ENCODE results near the gene SLC15A1. TPM values are rescaled to one million over a fixed set of nuclear protein-coding genes. Genes with fewer than 3 reads are reported as not detected.

Gene SLC15A1
- total RNA-seq, 4 donors from 2014 or later: 0.97 to 2.1 TPM; not detected in 2

DNA sequence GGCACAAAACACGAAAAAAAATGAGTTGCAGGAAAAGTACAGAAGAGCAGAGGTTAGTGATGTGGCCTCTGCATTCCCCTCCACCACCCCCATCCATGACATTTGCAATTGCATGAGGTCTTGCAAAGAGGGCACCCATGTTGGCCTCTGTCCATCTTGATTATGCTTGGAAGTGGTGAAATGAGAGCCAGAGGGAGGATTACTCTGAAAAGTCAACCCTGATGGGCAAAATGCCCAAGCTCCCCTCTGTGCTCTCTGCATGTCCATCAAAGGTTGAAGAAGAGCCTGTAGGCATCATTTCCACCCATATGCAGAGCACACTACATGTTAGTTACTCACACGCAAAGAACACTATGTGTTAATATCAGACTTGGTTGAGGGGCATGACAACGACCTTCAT lies 71.4 kb downstream of the SLC15A1 start:
- intact Hi-C loops (cut with DNase I; ENCODE audit: low total_unique reads): no loop called here
- no peaks in the 10 kb centered on the region for H3K9me3 ChIP-seq
- H3K27ac ChIP-seq: no peak overlapping the region
- no peaks in the 10 kb centered on the region for H3K27me3 ChIP-seq
- TF ChIP-seq, protein P1, sequence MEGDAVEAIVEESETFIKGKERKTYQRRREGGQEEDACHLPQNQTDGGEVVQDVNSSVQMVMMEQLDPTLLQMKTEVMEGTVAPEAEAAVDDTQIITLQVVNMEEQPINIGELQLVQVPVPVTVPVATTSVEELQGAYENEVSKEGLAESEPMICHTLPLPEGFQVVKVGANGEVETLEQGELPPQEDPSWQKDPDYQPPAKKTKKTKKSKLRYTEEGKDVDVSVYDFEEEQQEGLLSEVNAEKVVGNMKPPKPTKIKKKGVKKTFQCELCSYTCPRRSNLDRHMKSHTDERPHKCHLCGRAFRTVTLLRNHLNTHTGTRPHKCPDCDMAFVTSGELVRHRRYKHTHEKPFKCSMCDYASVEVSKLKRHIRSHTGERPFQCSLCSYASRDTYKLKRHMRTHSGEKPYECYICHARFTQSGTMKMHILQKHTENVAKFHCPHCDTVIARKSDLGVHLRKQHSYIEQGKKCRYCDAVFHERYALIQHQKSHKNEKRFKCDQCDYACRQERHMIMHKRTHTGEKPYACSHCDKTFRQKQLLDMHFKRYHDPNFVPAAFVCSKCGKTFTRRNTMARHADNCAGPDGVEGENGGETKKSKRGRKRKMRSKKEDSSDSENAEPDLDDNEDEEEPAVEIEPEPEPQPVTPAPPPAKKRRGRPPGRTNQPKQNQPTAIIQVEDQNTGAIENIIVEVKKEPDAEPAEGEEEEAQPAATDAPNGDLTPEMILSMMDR (IDR thresholded peaks at IDR 0.05): no peak
- TF ChIP-seq POLR2A (IDR thresholded peaks at IDR 0.05): no peak
- H3K36me3 ChIP-seq: no peaks in the 10 kb centered on the region
- DNase-seq: no peak
- H3K4me3 ChIP-seq: no peak overlapping the region
- H3K4me1 ChIP-seq: no peaks in the 10 kb centered on the region

DNA sequence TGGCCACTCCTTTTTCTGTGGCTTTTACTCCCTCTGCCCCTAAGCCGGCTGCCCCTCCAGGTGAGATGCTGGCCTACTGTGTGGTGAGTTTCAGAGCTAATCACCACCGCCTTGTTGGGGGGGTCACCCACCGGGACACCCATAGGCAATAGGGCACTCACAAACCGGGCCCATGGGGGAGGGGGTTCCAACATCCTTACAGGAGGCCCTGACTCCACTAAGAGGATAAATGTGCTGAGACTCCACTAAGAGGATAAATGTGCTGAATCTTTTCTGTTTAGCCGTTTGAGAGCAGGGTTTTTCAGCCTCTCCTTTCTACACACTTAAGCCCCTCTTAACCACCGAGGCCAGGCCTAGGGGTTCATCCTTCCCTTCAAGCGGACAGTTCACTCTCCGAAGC lies 73.7 kb downstream of the SLC15A1 start:
- no peaks in the 10 kb centered on the region for H3K9me3 ChIP-seq
- no peaks in the 10 kb centered on the region for H3K36me3 ChIP-seq
- intact Hi-C loops (cut with DNase I; ENCODE audit: low total_unique reads): no loop called here
- H3K4me1 ChIP-seq: no peaks in the 10 kb centered on the region
- DNase-seq: no peak
- no peaks in the 10 kb centered on the region for H3K27me3 ChIP-seq
- TF ChIP-seq, protein P1 (IDR thresholded peaks at IDR 0.05): no peak
- no peak for TF ChIP-seq POLR2A (IDR thresholded peaks at IDR 0.05)
- no peak overlapping the region for H3K4me3 ChIP-seq
- no peak overlapping the region for H3K27ac ChIP-seq

GRCh38 chr13:98677398-98677797 lies 75.1 kb downstream of the SLC15A1 start:
- H3K27ac ChIP-seq: no peak overlapping the region
- H3K4me1 ChIP-seq: no peaks in the 10 kb centered on the region
- intact Hi-C loops (cut with DNase I; ENCODE audit: low total_unique reads): no loop called here
- DNase-seq: no peak
- H3K9me3 ChIP-seq: no peaks in the 10 kb centered on the region
- TF ChIP-seq, protein P1 (IDR thresholded peaks at IDR 0.05): no peak
- no peak for TF ChIP-seq POLR2A (IDR thresholded peaks at IDR 0.05)
- no peak overlapping the region for H3K4me3 ChIP-seq
- H3K36me3 ChIP-seq: no peaks in the 10 kb centered on the region
- H3K27me3 ChIP-seq: no peaks in the 10 kb centered on the region

DNA sequence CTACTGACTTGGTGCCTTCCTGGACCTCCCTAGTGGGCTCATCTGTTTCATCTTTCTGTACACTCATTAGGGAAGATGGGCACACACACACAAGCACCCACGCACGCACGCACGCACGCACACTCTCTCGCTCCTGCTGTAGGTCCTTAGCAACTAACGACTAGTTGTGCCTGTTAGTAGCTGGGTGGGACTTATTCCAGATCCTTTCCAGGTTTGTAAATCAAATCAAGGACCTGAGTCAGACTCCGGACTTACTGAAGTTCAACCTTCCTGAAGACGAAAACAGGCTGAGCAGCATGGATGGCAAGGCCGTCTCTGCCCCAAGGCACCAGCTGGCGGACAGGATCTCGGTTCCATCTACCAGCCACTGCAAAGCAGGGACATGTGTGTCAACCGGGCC lies 76.2 kb downstream of the SLC15A1 start:
- Histone ChIP-seq H3K4me1 (no peaks in the 10 kb centered on the region), H3K27me3 (no peaks in the 10 kb centered on the region), H3K9me3 (no peaks in the 10 kb centered on the region), H3K36me3 (no peaks in the 10 kb centered on the region), H3K27ac (no peak overlapping the region), H3K4me3 (no peak overlapping the region)
- intact Hi-C loops (cut with DNase I; ENCODE audit: low total_unique reads): no loop called here
- DNase-seq: no peak
- TF ChIP-seq, protein P1 (IDR thresholded peaks at IDR 0.05): no peak
- no peak for TF ChIP-seq POLR2A (IDR thresholded peaks at IDR 0.05)

- TF ChIP-seq, protein P1 (IDR thresholded peaks at IDR 0.05): no peak
- TF ChIP-seq POLR2A (IDR thresholded peaks at IDR 0.05): no peak
- intact Hi-C loops (cut with DNase I; ENCODE audit: low total_unique reads): no loop called here
- H3K27ac ChIP-seq: no peak overlapping the region
- H3K4me3 ChIP-seq: no peak overlapping the region
- no peaks in the 10 kb centered on the region for H3K9me3 ChIP-seq
- no peak for DNase-seq
- no peaks in the 10 kb centered on the region for H3K4me1 ChIP-seq
- no peaks in the 10 kb centered on the region for H3K27me3 ChIP-seq
- H3K36me3 ChIP-seq: no peaks in the 10 kb centered on the region
Measured at GRCh38 chr13:98675837-98676236, 76.6 kb downstream of the SLC15A1 start.

Measured in uterus (tissue), 4 donors.